MM.1S (cell line): Measurements from ENCODE around the gene SLC23A2.

Source experiments
- DNase-seq: peaks from one replicate; pipeline ENCODE4 v3.0.0-alpha.2; 2015
- H2AFZ ChIP-seq: fragments of 300-600 bp; sonication (generic); 2 replicates; pipeline ENCODE4 v1.6.0; 2016; ENCODE audit warnings: antibody characterized with exemption, low read length
- H3F3A ChIP-seq: fragments of 300-600 bp; sonication (generic); 2 replicates; pipeline ENCODE4 v1.6.1; 2016; ENCODE audit warnings: mild to moderate bottlenecking, antibody characterized with exemption, low read length, moderate library complexity, mixed read lengths; ENCODE audit not compliant: insufficient read depth
- H3K27ac ChIP-seq: fragments of 300-600 bp; sonication (generic); 2 replicates; pipeline ENCODE4 v1.5.1; 2016; ENCODE audit warnings: mild to moderate bottlenecking, low read length
- H3K27me3 ChIP-seq: fragments of 300-600 bp; sonication (generic); replicated peaks from 2 replicates; pipeline ENCODE4 v1.6.0; 2016; ENCODE audit warnings: low read length; ENCODE audit not compliant: insufficient read depth
- H3K36me3 ChIP-seq: fragments of 300-600 bp; sonication (generic); replicated peaks from 2 replicates; pipeline ENCODE4 v1.6.1; 2016; ENCODE audit warnings: mild to moderate bottlenecking, low read length, mixed read lengths; ENCODE audit not compliant: insufficient read depth
- H3K4me1 ChIP-seq: fragments of 300-600 bp; sonication (generic); 2 replicates; pipeline ENCODE4 v1.6.1; 2016; ENCODE audit warnings: low read length, mixed read lengths
- H3K4me2 ChIP-seq: fragments of 300-600 bp; sonication (generic); 2 replicates; pipeline ENCODE4 v1.6.0; 2016; ENCODE audit warnings: low read depth, low read length
- H3K4me3 ChIP-seq: fragments of 300-600 bp; sonication (generic); 2 replicates; pipeline ENCODE4 v1.5.1; 2016; ENCODE audit warnings: low read length, mixed read lengths
- H3K79me2 ChIP-seq: fragments of 300-600 bp; sonication (generic); 2 replicates; pipeline ENCODE4 v1.6.1; 2016; ENCODE audit warnings: mixed run types, low read length, mixed read lengths
- H3K9ac ChIP-seq: fragments of 300-600 bp; sonication (generic); 2 replicates; pipeline ENCODE4 v1.6.1; 2016; ENCODE audit warnings: low read length, mixed read lengths
- H3K9me2 ChIP-seq: fragments of 300-600 bp; sonication (generic); replicated peaks from 2 replicates; pipeline ENCODE4 v1.6.1; 2016; ENCODE audit warnings: mild to moderate bottlenecking, low read length, mixed read lengths; ENCODE audit not compliant: insufficient read depth
- H3K9me3 ChIP-seq: fragments of 300-600 bp; sonication (generic); replicated peaks from 2 replicates; pipeline ENCODE4 v1.6.1; 2016; ENCODE audit warnings: mild to moderate bottlenecking, low read length, mixed read lengths; ENCODE audit not compliant: insufficient read depth
- H4K20me1 ChIP-seq: fragments of 300-600 bp; sonication (generic); 2 replicates; pipeline ENCODE4 v1.6.1; 2016; ENCODE audit warnings: mild to moderate bottlenecking, low read length, moderate library complexity, mixed read lengths; ENCODE audit not compliant: insufficient read depth
- EZH2 ChIP-seq: fragments of 300-600 bp; sonication (generic); optimal IDR thresholded peaks from 2 replicates; pipeline ENCODE3; 2017; ENCODE audit warnings: low read depth, mild to moderate bottlenecking, antibody characterized with exemption, low read length, mixed read lengths
- EZH2phosphoT487 ChIP-seq: fragments of 300-600 bp; sonication (generic); IDR thresholded peaks from 2 replicates; pipeline ENCODE4 v1.6.1; 2018; ENCODE audit warnings: antibody characterized with exemption, low read length
- TF ChIP-seq, protein P1 (sequence below): fragments of 300-600 bp; sonication (generic); IDR thresholded peaks from 2 replicates; pipeline ENCODE4 v1.5.1; 2016; ENCODE audit warnings: antibody characterized with exemption, low read length, mixed read lengths

The SLC23A2 gene

GRCh38 chr20:4967752-4968477, 33.4 kb downstream of the SLC23A2 start:
- peaks cover 6% of the 10 kb centered on the region for H3K79me2 ChIP-seq
- TF ChIP-seq EZH2phosphoT487 (no peak), EZH2 (no peak)
- TF ChIP-seq, protein P1, sequence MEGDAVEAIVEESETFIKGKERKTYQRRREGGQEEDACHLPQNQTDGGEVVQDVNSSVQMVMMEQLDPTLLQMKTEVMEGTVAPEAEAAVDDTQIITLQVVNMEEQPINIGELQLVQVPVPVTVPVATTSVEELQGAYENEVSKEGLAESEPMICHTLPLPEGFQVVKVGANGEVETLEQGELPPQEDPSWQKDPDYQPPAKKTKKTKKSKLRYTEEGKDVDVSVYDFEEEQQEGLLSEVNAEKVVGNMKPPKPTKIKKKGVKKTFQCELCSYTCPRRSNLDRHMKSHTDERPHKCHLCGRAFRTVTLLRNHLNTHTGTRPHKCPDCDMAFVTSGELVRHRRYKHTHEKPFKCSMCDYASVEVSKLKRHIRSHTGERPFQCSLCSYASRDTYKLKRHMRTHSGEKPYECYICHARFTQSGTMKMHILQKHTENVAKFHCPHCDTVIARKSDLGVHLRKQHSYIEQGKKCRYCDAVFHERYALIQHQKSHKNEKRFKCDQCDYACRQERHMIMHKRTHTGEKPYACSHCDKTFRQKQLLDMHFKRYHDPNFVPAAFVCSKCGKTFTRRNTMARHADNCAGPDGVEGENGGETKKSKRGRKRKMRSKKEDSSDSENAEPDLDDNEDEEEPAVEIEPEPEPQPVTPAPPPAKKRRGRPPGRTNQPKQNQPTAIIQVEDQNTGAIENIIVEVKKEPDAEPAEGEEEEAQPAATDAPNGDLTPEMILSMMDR: no peak
- no peak overlapping the region for H3K4me3 ChIP-seq
- no peak overlapping the region for H3K27ac ChIP-seq
- DNase-seq: no peak
- no peaks in the 10 kb centered on the region for H4K20me1 ChIP-seq
- no peak overlapping the region for H2AFZ ChIP-seq
- no peaks in the 10 kb centered on the region for H3K9me3 ChIP-seq
- no peaks in the 10 kb centered on the region for H3K27me3 ChIP-seq
- H3K4me1 ChIP-seq: no peaks in the 10 kb centered on the region
- H3K36me3 ChIP-seq: no peaks in the 10 kb centered on the region
- H3K9ac ChIP-seq: no peak overlapping the region
- H3F3A ChIP-seq: no peaks in the 10 kb centered on the region
- no peaks in the 10 kb centered on the region for H3K9me2 ChIP-seq
- no peak overlapping the region for H3K4me2 ChIP-seq

GRCh38 chr20:4966826-4967751, 34.2 kb downstream of the SLC23A2 start:
- Histone ChIP-seq H3K9ac (no peak overlapping the region), H3K9me2 (no peaks in the 10 kb centered on the region), H3K4me3 (no peak overlapping the region), H3F3A (no peaks in the 10 kb centered on the region), H3K4me1 (0 out of 2 replicates have a peak, but pooled peaks cover 3% of the 10 kb centered on the region), H3K27ac (no peak overlapping the region), H3K9me3 (no peaks in the 10 kb centered on the region), H3K4me2 (no peak overlapping the region), H2AFZ (no peak overlapping the region), H4K20me1 (no peaks in the 10 kb centered on the region), H3K27me3 (no peaks in the 10 kb centered on the region), H3K79me2 (peaks cover 4% of the 10 kb centered on the region), H3K36me3 (no peaks in the 10 kb centered on the region)
- DNase-seq: no peak
- TF ChIP-seq EZH2phosphoT487: no peak

GRCh38 chr20:4962241-4962855, 39.0 kb downstream of the SLC23A2 start:
- Histone ChIP-seq H3K27ac (no peak overlapping the region), H3F3A (no peaks in the 10 kb centered on the region), H3K4me2 (0 out of 2 replicates have a peak overlapping the region, but pooled peaks have one; percentile 6), H2AFZ (no peak overlapping the region), H3K79me2 (no peaks in the 10 kb centered on the region), H3K9me3 (no peaks in the 10 kb centered on the region), H3K4me1 (0 out of 2 replicates have a peak, but pooled peaks cover 3% of the 10 kb centered on the region), H3K27me3 (no peaks in the 10 kb centered on the region), H4K20me1 (no peaks in the 10 kb centered on the region), H3K9me2 (no peaks in the 10 kb centered on the region), H3K36me3 (no peaks in the 10 kb centered on the region), H3K9ac (no peak overlapping the region), H3K4me3 (no peak overlapping the region)
- DNase-seq: peak; percentile 17
- TF ChIP-seq EZH2: no peak
- TF ChIP-seq, protein P1: no peak
- TF ChIP-seq EZH2phosphoT487: no peak
